Lower leg skin (tissue), 4 donors: ENCODE results near the gene SERTAD2. TPM values are rescaled to one million over a fixed set of nuclear protein-coding genes. Genes with fewer than 3 reads are reported as not detected.
A peak's percentile ranks its signal among the peaks of the same experiment; 100 is the strongest.

ENCODE experiments used
- DNase-seq, 2 donors: peaks; one replicate each; pipeline ENCODE4 v3.0.0-alpha.2; 2019; ENCODE audit warnings: low spot score in 2 of 2
- H3K4me3 ChIP-seq: fragments of 200-600 bp; sonication (generic); 2 replicates; pipeline ENCODE4 v1.5.1; 2017; ENCODE audit warnings: mild to moderate bottlenecking, low read depth; ENCODE audit not compliant: poor library complexity, severe bottlenecking
- CTCF ChIP-seq, 3 donors: fragments of 450-650 bp; IDR thresholded peaks; one replicate each; pipeline ENCODE4 v1.5.1; 2016; ENCODE audit warnings: antibody characterized with exemption in 3 of 3, mild to moderate bottlenecking in 3 of 3, moderate library complexity in 2 of 3
- POLR2A ChIP-seq, 2 donors: fragments of 450-650 bp; IDR thresholded peaks; one replicate each; pipeline ENCODE4 v1.6.1; 2016 to 2017; ENCODE audit warnings: antibody characterized with exemption in 2 of 2, mild to moderate bottlenecking in 1 of 2, moderate library complexity in 1 of 2
- WGBS, 2 donors: methylation state at CpG; one replicate each; pipeline ENCODE4 v1.1.5; 2018; 5-methylcytosine and 5-hydroxymethylcytosine counted together
- intact Hi-C: fragments of 100-400 bp; cut with DNase I; formaldehyde crosslinking; loops from one replicate; pipeline ENCODE4 v1.15.0; 2023; ENCODE audit warnings: low total_unique reads
- total RNA-seq, 4 donors: library from RNA; depleted of rRNA; stranded (reverse); fragments of >200 nt; gene quantifications; one replicate each; pipeline ENCODE4 v1.1.0, GENCODE V29; 2016

Gene SERTAD2
- total RNA-seq, 4 donors from 2014 or later = 27.7 to 31.8 (median 30.7) TPM

GRCh38 chr2:64624108-64624610, 29.6 kb downstream of the SERTAD2 start:
- H3K4me3 ChIP-seq = no peak overlapping the region
- 91 to 96% methylated on average over 6 of the region's 6 CpGs for WGBS, 2 donors
- peak in 1 of 2 donors; percentile 82 for DNase-seq
- intact Hi-C loops = no loop called here
- no peak for TF ChIP-seq POLR2A (IDR thresholded peaks at IDR 0.05)
- TF ChIP-seq CTCF (IDR thresholded peaks at IDR 0.05) = no peak

DNA sequence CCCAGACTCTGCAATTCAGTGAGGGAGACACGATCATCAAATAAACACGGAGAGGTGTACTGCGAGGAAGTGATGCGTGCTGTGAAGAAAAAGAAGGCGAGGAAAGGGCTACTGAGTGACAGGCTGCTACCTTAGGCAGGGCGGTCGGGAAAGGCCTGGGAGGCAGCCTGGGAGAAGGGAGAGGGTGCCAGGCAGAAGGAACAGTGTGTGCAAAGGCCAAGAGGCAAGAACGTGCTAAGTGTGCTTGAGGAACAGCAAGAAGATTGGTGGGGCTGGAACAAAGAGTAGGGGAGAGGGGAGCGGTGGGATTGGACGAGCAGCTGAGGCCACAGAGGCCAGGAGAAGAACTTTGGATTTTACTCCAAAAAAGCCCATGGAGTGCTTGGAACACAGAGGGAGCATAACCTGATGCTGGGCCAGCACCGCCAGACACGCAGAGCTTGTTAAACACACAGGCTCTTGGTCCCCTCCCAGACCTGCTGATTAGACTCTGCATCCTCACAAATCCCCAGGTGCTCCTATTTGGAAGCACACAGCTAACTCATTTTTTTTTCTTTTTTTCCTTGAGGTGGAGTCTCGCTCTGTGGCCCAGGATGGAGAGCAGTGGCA, 30.4 kb downstream of the SERTAD2 start:
- intact Hi-C loops = no loop called here

DNA sequence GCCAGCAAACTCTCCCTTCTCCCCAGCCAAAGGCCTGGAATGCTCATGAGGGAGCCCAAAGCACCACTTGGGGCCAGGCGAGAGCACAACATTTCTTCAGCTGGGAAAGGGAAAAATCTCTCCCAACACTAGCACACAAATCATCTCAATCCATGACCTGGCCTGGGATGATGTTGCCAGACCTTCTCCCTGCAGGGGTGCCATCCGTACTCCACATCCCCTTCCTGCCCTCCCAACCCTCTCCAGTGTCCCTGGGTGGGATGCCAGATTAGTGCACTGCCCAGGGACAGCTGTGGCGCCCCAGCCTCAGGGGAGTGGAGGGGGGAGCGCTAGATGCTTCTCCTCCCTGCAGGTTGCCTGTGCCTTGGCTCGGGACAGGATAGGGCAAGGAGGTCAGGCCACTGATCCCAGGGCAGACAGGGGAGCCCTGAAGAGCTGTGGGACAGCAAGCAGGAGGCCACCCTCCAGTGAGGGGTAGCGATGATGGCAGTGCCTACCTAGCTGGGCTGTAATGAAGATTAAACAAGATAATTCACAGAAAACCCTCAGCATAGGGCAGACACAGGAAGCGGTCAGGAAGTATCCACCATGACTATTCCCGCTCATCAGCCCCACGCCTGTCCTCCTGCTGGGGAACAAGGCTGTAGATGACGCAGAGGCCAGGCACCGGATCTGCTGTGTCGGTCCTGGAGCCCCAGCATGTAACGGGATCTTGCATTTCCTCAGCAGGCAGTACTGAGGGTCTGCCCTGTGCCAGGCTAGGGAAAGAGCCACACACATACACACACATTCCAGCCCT, 31.1 kb downstream of the SERTAD2 start:
- H3K4me3 ChIP-seq = no peak overlapping the region
- intact Hi-C loops = no loop called here
- 80 to 86% methylated on average over 13 of the region's 13 CpGs for WGBS, 2 donors
- peak in 1 of 2 donors; percentile 70 for DNase-seq
- TF ChIP-seq POLR2A (IDR thresholded peaks at IDR 0.05) (no peak), CTCF (IDR thresholded peaks at IDR 0.05) (no peak)

More for the DNA sequence above, 30.4 kb downstream of the SERTAD2 start:
- peak in 1 of 2 donors; percentile 79 for DNase-seq
- WGBS, 2 donors = 86 to 87% methylated on average over 13 of the region's 13 CpGs
- no peak overlapping the region for H3K4me3 ChIP-seq
- TF ChIP-seq POLR2A (IDR thresholded peaks at IDR 0.05) (no peak), CTCF (IDR thresholded peaks at IDR 0.05) (no peak)

- 82 to 91% methylated on average over 4 of the region's 4 CpGs for WGBS, 2 donors
- no peak overlapping the region for H3K4me3 ChIP-seq
- no peak for DNase-seq
- no peak for TF ChIP-seq CTCF (IDR thresholded peaks at IDR 0.05)
- no peak for TF ChIP-seq POLR2A (IDR thresholded peaks at IDR 0.05)
- intact Hi-C loops = no loop called here
Observed at GRCh38 chr2:64620661-64621060, 33.1 kb downstream of the SERTAD2 start.

- WGBS, 2 donors = 20 to 39% methylated on average over 4 to 6 of the region's 6 CpGs
- DNase-seq = peak in 1 of 2 donors; percentile 82
- intact Hi-C loops = no loop called here
- no peak overlapping the region for H3K4me3 ChIP-seq
- TF ChIP-seq CTCF (IDR thresholded peaks at IDR 0.05) (no peak), POLR2A (IDR thresholded peaks at IDR 0.05) (no peak)
Observed at GRCh38 chr2:64617631-64618151, 36.0 kb downstream of the SERTAD2 start.
